Nephron progenitor cell (in vitro differentiated cells): ENCODE measurements around the gene PARS2.

ENCODE experiments used
- DNase-seq: peaks from one replicate; pipeline ENCODE4 v3.0.0; 2021
- H3K27ac Mint-ChIP-seq: 2 replicates; pipeline ENCODE4 v1.8.0; 2021; ENCODE audit warnings: mild to moderate bottlenecking, moderate library complexity, mixed read lengths
- H3K27me3 Mint-ChIP-seq: 2 replicates; pipeline ENCODE4 v1.8.0; 2021; ENCODE audit warnings: mild to moderate bottlenecking, low read depth, mixed read lengths; ENCODE audit not compliant: poor library complexity
- H3K36me3 Mint-ChIP-seq: 2 replicates; pipeline ENCODE4 v1.8.0; 2021; ENCODE audit warnings: low read depth, mixed read lengths
- H3K4me1 Mint-ChIP-seq: 2 replicates; pipeline ENCODE4 v1.8.0; 2021; ENCODE audit warnings: mixed read lengths
- H3K4me3 Mint-ChIP-seq: 2 replicates; pipeline ENCODE4 v1.8.0; 2021; ENCODE audit warnings: mild to moderate bottlenecking, moderate library complexity, mixed read lengths
- H3K9me3 Mint-ChIP-seq: 2 replicates; pipeline ENCODE4 v1.8.0; 2021; ENCODE audit warnings: mild to moderate bottlenecking, moderate library complexity, mixed read lengths
- TF ChIP-seq, protein P1 (sequence below): fragments of 200-600 bp; sonication (generic); IDR thresholded peaks from 2 replicates; pipeline ENCODE4 v1.5.0; 2021; ENCODE audit warnings: antibody characterized with exemption

The PARS2 gene

GRCh38 chr1:54806931-54807611, 42.7 kb upstream of the PARS2 start:
- Mint-ChIP-seq H3K4me1 (peaks cover 9% of the 10 kb centered on the region), H3K36me3 (no peaks in the 10 kb centered on the region), H3K27ac (no peak overlapping the region), H3K9me3 (no peaks in the 10 kb centered on the region), H3K27me3 (peaks cover 25% of the 10 kb centered on the region), H3K4me3 (no peak overlapping the region)
- DNase-seq = no peak
- TF ChIP-seq, protein P1, sequence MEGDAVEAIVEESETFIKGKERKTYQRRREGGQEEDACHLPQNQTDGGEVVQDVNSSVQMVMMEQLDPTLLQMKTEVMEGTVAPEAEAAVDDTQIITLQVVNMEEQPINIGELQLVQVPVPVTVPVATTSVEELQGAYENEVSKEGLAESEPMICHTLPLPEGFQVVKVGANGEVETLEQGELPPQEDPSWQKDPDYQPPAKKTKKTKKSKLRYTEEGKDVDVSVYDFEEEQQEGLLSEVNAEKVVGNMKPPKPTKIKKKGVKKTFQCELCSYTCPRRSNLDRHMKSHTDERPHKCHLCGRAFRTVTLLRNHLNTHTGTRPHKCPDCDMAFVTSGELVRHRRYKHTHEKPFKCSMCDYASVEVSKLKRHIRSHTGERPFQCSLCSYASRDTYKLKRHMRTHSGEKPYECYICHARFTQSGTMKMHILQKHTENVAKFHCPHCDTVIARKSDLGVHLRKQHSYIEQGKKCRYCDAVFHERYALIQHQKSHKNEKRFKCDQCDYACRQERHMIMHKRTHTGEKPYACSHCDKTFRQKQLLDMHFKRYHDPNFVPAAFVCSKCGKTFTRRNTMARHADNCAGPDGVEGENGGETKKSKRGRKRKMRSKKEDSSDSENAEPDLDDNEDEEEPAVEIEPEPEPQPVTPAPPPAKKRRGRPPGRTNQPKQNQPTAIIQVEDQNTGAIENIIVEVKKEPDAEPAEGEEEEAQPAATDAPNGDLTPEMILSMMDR = no peak

DNA sequence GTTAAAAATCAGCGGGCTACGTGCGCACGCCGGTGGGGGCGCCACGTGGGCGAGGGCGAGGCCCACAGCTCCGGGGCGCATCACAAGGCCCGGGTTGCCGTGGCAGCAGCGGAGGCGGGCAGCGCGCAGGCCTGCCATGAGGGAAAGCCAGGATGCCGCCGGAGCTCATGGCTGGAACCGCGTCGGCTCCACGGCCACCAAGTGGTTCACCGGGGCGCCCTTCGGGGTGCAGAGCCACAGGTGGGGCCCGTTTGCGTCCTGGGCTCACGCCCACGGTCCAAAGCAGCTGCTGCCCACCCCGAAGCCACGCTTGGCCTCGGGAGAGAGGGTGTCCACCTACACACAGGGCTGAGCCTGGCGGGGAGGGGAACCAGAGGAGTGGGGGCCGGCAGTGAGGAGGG, 41.7 kb upstream of the PARS2 start:
- H3K27ac Mint-ChIP-seq = no peak overlapping the region

DNA sequence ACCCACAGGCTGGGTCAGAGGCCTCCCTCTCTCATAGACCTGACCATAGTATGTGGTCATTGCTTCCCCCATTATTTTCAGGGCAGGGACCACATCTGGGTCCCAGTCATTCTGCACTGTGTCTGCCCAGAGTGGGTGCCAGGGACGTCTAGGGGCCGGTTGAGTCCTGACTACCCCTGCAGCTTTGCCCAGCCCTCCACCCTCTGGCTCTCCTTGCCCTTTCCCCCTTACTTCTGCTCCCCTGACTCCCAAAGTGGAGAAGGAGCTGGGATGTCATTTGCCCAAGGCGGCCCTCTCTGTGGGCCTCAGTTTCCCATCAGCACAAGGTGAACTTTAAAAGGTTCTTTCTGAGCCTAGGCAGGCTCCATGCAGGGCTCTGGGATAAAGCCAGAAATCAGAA, 41.1 kb upstream of the PARS2 start:
- no peak overlapping the region for H3K4me3 Mint-ChIP-seq
- H3K27ac Mint-ChIP-seq = no peak overlapping the region
- peaks cover 9% of the 10 kb centered on the region for H3K4me1 Mint-ChIP-seq
- no peaks in the 10 kb centered on the region for H3K9me3 Mint-ChIP-seq
- peaks cover 29% of the 10 kb centered on the region for H3K27me3 Mint-ChIP-seq
- TF ChIP-seq, protein P1 = no peak
- H3K36me3 Mint-ChIP-seq = no peaks in the 10 kb centered on the region
- no peak for DNase-seq

More for the DNA sequence above, 41.7 kb upstream of the PARS2 start:
- no peak for DNase-seq
- TF ChIP-seq, protein P1 = no peak
- no peaks in the 10 kb centered on the region for H3K9me3 Mint-ChIP-seq
- no peaks in the 10 kb centered on the region for H3K36me3 Mint-ChIP-seq
- H3K4me1 Mint-ChIP-seq = peaks cover 10% of the 10 kb centered on the region
- H3K4me3 Mint-ChIP-seq = no peak overlapping the region
- H3K27me3 Mint-ChIP-seq = peaks cover 32% of the 10 kb centered on the region

GRCh38 chr1:54804471-54805132, 40.3 kb upstream of the PARS2 start:
- no peaks in the 10 kb centered on the region for H3K36me3 Mint-ChIP-seq
- DNase-seq = no peak
- TF ChIP-seq, protein P1 = no peak
- peaks cover 17% of the 10 kb centered on the region for H3K4me1 Mint-ChIP-seq
- no peak overlapping the region for H3K27ac Mint-ChIP-seq
- H3K27me3 Mint-ChIP-seq = peaks cover 37% of the 10 kb centered on the region
- no peaks in the 10 kb centered on the region for H3K9me3 Mint-ChIP-seq
- no peak overlapping the region for H3K4me3 Mint-ChIP-seq

- Mint-ChIP-seq H3K4me1 (peaks cover 22% of the 10 kb centered on the region), H3K27ac (no peak overlapping the region), H3K27me3 (peaks cover 41% of the 10 kb centered on the region), H3K9me3 (no peaks in the 10 kb centered on the region), H3K4me3 (no peak overlapping the region), H3K36me3 (no peaks in the 10 kb centered on the region)
- TF ChIP-seq, protein P1 = no peak
- no peak for DNase-seq
Observed at GRCh38 chr1:54803761-54804470, 39.6 kb upstream of the PARS2 start.
